ENCODE data around the gene INPP5D. TPM values are rescaled to one million over a fixed set of nuclear protein-coding genes. Genes with fewer than 3 reads are reported as not detected.
A peak's percentile ranks its signal among the peaks of the same experiment; 100 is the strongest.

INPP5D gene
- total and polyA plus RNA-seq, 2 of the 13 experiments (the other 11 are each of a cell fraction or from before 2014, with no cell fraction given), result 16.7 to 18.0 TPM

DNA sequence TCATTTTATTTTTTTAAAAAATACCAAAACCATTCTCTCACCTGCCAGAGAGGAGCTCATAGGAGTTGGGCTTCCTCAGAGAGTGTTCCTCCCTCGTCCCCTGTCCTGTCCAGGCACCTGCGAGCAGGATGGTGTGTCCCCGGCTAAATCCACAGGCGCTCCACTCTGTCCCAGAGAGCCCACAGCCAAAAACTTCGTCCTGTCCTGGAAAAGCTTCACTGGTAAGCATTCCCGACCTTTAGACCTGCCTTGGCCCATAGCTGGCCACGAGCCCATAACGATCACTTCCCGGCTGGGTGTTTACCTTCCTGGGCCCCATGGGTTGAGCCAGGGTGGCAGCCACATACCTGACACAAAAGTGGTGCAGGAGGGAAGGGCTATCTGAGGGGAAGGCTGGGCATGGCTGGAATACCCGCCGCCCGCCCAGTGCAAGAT lies 47.1 kb upstream of the INPP5D start, which contains the start of gene NGEF (continued):
- TF ChIP-seq NRL (CRISPR knock-in tag; IDR thresholded peaks at IDR 0.05; ENCODE audit: borderline replicate concordance) (peak; percentile 75), NFKBIZ (CRISPR knock-in tag; IDR thresholded peaks at IDR 0.05) (peak; percentile 91), MED1 (CRISPR knock-in tag; IDR thresholded peaks at IDR 0.05) (peak; percentile 90), ZNF883 (CRISPR knock-in tag; IDR thresholded peaks at IDR 0.05; ENCODE audit: not compliant biosample characterization) (peak; percentile 55), ZNF460 (CRISPR knock-in tag; IDR thresholded peaks at IDR 0.05; ENCODE audit: borderline replicate concordance) (no peak; the same call in 1 of the 2 replicates), TRIM24 (CRISPR knock-in tag; IDR thresholded peaks at IDR 0.05) (peak; percentile 56; the same call in 1 of the 2 replicates), ZC3H4 (CRISPR knock-in tag; IDR thresholded peaks at IDR 0.05; ENCODE audit: borderline replicate concordance) (0 out of 2 replicates have a peak, but pooled peaks have one; percentile 20), ELF3 (CRISPR knock-in tag; IDR thresholded peaks at IDR 0.05) (peak; percentile 90), ZNF644 (CRISPR knock-in tag; IDR thresholded peaks at IDR 0.05; ENCODE audit: low read depth) (peak; percentile 98)
- TF ChIP-seq, protein P1, sequence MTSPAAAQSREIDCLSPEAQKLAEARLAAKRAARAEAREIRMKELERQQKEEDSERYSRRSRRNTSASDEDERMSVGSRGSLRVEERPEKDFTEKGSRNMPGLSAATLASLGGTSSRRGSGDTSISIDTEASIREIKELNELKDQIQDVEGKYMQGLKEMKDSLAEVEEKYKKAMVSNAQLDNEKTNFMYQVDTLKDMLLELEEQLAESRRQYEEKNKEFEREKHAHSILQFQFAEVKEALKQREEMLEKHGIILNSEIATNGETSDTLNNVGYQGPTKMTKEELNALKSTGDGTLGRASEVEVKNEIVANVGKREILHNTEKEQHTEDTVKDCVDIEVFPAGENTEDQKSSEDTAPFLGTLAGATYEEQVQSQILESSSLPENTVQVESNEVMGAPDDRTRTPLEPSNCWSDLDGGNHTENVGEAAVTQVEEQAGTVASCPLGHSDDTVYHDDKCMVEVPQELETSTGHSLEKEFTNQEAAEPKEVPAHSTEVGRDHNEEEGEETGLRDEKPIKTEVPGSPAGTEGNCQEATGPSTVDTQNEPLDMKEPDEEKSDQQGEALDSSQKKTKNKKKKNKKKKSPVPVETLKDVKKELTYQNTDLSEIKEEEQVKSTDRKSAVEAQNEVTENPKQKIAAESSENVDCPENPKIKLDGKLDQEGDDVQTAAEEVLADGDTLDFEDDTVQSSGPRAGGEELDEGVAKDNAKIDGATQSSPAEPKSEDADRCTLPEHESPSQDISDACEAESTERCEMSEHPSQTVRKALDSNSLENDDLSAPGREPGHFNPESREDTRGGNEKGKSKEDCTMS (CRISPR knock-in tag; conservative IDR thresholded peaks at IDR 0.05), result 0 out of 2 replicates have a peak, but pooled peaks have one; percentile 23
- TF ChIP-seq, protein P2, sequence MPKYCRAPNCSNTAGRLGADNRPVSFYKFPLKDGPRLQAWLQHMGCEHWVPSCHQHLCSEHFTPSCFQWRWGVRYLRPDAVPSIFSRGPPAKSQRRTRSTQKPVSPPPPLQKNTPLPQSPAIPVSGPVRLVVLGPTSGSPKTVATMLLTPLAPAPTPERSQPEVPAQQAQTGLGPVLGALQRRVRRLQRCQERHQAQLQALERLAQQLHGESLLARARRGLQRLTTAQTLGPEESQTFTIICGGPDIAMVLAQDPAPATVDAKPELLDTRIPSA (CRISPR knock-in tag; IDR thresholded peaks at IDR 0.05; ENCODE audit: borderline replicate concordance), result no peak
- TF ChIP-seq, protein P3, sequence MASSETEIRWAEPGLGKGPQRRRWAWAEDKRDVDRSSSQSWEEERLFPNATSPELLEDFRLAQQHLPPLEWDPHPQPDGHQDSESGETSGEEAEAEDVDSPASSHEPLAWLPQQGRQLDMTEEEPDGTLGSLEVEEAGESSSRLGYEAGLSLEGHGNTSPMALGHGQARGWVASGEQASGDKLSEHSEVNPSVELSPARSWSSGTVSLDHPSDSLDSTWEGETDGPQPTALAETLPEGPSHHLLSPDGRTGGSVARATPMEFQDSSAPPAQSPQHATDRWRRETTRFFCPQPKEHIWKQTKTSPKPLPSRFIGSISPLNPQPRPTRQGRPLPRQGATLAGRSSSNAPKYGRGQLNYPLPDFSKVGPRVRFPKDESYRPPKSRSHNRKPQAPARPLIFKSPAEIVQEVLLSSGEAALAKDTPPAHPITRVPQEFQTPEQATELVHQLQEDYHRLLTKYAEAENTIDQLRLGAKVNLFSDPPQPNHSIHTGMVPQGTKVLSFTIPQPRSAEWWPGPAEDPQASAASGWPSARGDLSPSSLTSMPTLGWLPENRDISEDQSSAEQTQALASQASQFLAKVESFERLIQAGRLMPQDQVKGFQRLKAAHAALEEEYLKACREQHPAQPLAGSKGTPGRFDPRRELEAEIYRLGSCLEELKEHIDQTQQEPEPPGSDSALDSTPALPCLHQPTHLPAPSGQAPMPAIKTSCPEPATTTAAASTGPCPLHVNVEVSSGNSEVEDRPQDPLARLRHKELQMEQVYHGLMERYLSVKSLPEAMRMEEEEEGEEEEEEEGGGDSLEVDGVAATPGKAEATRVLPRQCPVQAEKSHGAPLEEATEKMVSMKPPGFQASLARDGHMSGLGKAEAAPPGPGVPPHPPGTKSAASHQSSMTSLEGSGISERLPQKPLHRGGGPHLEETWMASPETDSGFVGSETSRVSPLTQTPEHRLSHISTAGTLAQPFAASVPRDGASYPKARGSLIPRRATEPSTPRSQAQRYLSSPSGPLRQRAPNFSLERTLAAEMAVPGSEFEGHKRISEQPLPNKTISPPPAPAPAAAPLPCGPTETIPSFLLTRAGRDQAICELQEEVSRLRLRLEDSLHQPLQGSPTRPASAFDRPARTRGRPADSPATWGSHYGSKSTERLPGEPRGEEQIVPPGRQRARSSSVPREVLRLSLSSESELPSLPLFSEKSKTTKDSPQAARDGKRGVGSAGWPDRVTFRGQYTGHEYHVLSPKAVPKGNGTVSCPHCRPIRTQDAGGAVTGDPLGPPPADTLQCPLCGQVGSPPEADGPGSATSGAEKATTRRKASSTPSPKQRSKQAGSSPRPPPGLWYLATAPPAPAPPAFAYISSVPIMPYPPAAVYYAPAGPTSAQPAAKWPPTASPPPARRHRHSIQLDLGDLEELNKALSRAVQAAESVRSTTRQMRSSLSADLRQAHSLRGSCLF (CRISPR knock-in tag; IDR thresholded peaks at IDR 0.05; ENCODE audit: borderline replicate concordance), result no peak
- TF ChIP-seq, protein P4, sequence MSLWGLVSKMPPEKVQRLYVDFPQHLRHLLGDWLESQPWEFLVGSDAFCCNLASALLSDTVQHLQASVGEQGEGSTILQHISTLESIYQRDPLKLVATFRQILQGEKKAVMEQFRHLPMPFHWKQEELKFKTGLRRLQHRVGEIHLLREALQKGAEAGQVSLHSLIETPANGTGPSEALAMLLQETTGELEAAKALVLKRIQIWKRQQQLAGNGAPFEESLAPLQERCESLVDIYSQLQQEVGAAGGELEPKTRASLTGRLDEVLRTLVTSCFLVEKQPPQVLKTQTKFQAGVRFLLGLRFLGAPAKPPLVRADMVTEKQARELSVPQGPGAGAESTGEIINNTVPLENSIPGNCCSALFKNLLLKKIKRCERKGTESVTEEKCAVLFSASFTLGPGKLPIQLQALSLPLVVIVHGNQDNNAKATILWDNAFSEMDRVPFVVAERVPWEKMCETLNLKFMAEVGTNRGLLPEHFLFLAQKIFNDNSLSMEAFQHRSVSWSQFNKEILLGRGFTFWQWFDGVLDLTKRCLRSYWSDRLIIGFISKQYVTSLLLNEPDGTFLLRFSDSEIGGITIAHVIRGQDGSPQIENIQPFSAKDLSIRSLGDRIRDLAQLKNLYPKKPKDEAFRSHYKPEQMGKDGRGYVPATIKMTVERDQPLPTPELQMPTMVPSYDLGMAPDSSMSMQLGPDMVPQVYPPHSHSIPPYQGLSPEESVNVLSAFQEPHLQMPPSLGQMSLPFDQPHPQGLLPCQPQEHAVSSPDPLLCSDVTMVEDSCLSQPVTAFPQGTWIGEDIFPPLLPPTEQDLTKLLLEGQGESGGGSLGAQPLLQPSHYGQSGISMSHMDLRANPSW (CRISPR knock-in tag; IDR thresholded peaks at IDR 0.05; ENCODE audit: borderline replicate concordance), result 0 out of 2 replicates have a peak, but pooled peaks have one; percentile 71
- TF ChIP-seq, protein P5, sequence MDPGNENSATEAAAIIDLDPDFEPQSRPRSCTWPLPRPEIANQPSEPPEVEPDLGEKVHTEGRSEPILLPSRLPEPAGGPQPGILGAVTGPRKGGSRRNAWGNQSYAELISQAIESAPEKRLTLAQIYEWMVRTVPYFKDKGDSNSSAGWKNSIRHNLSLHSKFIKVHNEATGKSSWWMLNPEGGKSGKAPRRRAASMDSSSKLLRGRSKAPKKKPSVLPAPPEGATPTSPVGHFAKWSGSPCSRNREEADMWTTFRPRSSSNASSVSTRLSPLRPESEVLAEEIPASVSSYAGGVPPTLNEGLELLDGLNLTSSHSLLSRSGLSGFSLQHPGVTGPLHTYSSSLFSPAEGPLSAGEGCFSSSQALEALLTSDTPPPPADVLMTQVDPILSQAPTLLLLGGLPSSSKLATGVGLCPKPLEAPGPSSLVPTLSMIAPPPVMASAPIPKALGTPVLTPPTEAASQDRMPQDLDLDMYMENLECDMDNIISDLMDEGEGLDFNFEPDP (CRISPR knock-in tag; conservative IDR thresholded peaks at IDR 0.05), result no peak
